Gastrocnemius medialis (tissue), 4 donors: ENCODE data around the gene SPTBN4.

ENCODE experiments used
- POLR2A ChIP-seq, 2 donors: fragments of 450-650 bp; IDR thresholded peaks; one replicate each; pipeline ENCODE4 v1.6.1; 2017; ENCODE audit warnings: antibody characterized with exemption in 2 of 2, mild to moderate bottlenecking in 2 of 2, moderate library complexity in 2 of 2
- TF ChIP-seq, protein P1 (sequence below), 5 experiments: fragments of 450-650 bp in 3 of 5; fragments of 200-600 bp in 2 of 5; sonication (generic) in 2 of 5; IDR thresholded peaks in 4 of 5; conservative IDR thresholded peaks in 1 of 5; 1 replicate in 4 of 5; 2 replicates in 1 of 5; pipeline ENCODE4 v1.5.1; 2016 to 2019; ENCODE audit warnings: antibody characterized with exemption in 5 of 5, mild to moderate bottlenecking in 3 of 5, moderate library complexity in 3 of 5

- TF ChIP-seq, protein P1, sequence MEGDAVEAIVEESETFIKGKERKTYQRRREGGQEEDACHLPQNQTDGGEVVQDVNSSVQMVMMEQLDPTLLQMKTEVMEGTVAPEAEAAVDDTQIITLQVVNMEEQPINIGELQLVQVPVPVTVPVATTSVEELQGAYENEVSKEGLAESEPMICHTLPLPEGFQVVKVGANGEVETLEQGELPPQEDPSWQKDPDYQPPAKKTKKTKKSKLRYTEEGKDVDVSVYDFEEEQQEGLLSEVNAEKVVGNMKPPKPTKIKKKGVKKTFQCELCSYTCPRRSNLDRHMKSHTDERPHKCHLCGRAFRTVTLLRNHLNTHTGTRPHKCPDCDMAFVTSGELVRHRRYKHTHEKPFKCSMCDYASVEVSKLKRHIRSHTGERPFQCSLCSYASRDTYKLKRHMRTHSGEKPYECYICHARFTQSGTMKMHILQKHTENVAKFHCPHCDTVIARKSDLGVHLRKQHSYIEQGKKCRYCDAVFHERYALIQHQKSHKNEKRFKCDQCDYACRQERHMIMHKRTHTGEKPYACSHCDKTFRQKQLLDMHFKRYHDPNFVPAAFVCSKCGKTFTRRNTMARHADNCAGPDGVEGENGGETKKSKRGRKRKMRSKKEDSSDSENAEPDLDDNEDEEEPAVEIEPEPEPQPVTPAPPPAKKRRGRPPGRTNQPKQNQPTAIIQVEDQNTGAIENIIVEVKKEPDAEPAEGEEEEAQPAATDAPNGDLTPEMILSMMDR (IDR thresholded peaks at IDR 0.05 in 4 of 5, conservative IDR thresholded peaks at IDR 0.05 in 1 of 5), result peak; percentile 95 to 99 (median 96)
- peak; percentile 97 for TF ChIP-seq POLR2A (IDR thresholded peaks at IDR 0.05)
These were observed 45.7 kb upstream of the SPTBN4 start for GRCh38 chr19:40420766-40421765.
